GM12878 (cell line): Measurements from ENCODE around the gene MAL. TPM values are rescaled to one million over a fixed set of nuclear protein-coding genes. Genes with fewer than 3 reads are reported as not detected.

Experiments used
- CBFB ChIP-seq: IDR thresholded peaks from 2 replicates; pipeline ENCODE4 v1.6.1; 2016; ENCODE audit warnings: antibody characterized with exemption, low read depth
- E2F4 ChIP-seq: IDR thresholded peaks from 2 replicates; pipeline ENCODE4 v1.6.1; 2012; ENCODE audit warnings: low read depth, low read length, improper control_type of control experiment
- E2F8 ChIP-seq: fragments of 450-650 bp; IDR thresholded peaks from 2 replicates; pipeline ENCODE4 v1.6.1; 2018; ENCODE audit warnings: mild to moderate bottlenecking, low read depth, moderate library complexity; ENCODE audit not compliant: partially characterized antibody
- MXI1 ChIP-seq: fragments of 150-350 bp; IDR thresholded peaks from 2 replicates; pipeline ENCODE4 v1.6.1; 2011; ENCODE audit warnings: low read depth, mild to moderate bottlenecking, inconsistent platforms, low read length, improper control_type of control experiment
- NFYA ChIP-seq: IDR thresholded peaks from 2 replicates; pipeline ENCODE4 v1.6.1; 2011; ENCODE audit warnings: low read depth, mild to moderate bottlenecking, low read length, improper control_type of control experiment, borderline replicate concordance
- NKRF ChIP-seq: fragments of 450-650 bp; conservative IDR thresholded peaks from 2 replicates; pipeline ENCODE4 v1.6.1; 2017; ENCODE audit warnings: mild to moderate bottlenecking, moderate library complexity
- NRF1 ChIP-seq: conservative IDR thresholded peaks from 2 replicates; pipeline ENCODE4 v1.6.1; 2011; ENCODE audit warnings: mild to moderate bottlenecking, low read depth, low read length, improper control_type of control experiment
- POLR2A ChIP-seq: IDR thresholded peaks from 2 replicates; pipeline ENCODE4 v1.6.1; 2011; ENCODE audit warnings: low read depth, mild to moderate bottlenecking, low read length
- POLR2AphosphoS5 ChIP-seq: IDR thresholded peaks from 2 replicates; pipeline ENCODE4 v1.6.1; 2011; ENCODE audit warnings: mild to moderate bottlenecking, low read length, inconsistent platforms
- ZBTB11 ChIP-seq: fragments of 450-650 bp; formaldehyde crosslinking; IDR thresholded peaks from 2 replicates; pipeline ENCODE4 v1.5.0; 2022; ENCODE audit warnings: mild to moderate bottlenecking, missing genetic modification characterization
- ZBTB33 ChIP-seq: fragments of 450-650 bp; IDR thresholded peaks from 2 replicates; pipeline ENCODE4 v1.6.1; 2017; ENCODE audit warnings: mild to moderate bottlenecking
- ZBTB4 ChIP-seq: fragments of 450-650 bp; formaldehyde crosslinking; IDR thresholded peaks from 2 replicates; pipeline ENCODE4 v1.4.0; 2022; ENCODE audit warnings: mild to moderate bottlenecking, moderate library complexity
- polyA plus RNA-seq, 11 experiments: library from polyadenylated mRNA; depleted of rRNA in 4 of 11; unstranded in 6 of 11; stranded (reverse) in 5 of 11; fragments of >200 nt; fragmentation: Nextera tagmentation in 4 of 11; fragmentation: Illumina TruSeq in 1 of 11; extraction: Ambion mirVana in 4 of 11; extraction: Trizol in 1 of 11; gene quantifications; 1 replicate in 1 of 11; 2 replicates in 10 of 11; pipeline versions ENCODE4 v1.2.1 to v1.2.3, GENCODE V29; 2011 to 2016; ENCODE audit warnings: inconsistent platforms in 2 of 11, missing spikeins in 2 of 11, low read depth in 1 of 11
- total RNA-seq, 4 experiments: library from RNA; depleted of rRNA in 3 of 4; stranded (reverse); fragments of >200 nt in 3 of 4; fragmentation: Illumina TruSeq in 1 of 4; extraction: Trizol in 1 of 4; gene quantifications; 2 replicates each; pipeline versions ENCODE4 v1.2.1 to v1.2.3, GENCODE V29; 2013 to 2021

The MAL gene
- total and polyA plus RNA-seq, 10 of the 15 experiments (the other 5 are each of a cell fraction or from before 2014, with no cell fraction given) = 1.3 to 4.5 (median 1.7) TPM

- TF ChIP-seq E2F8 = no peak
- TF ChIP-seq POLR2AphosphoS5 = no peak
- no peak for TF ChIP-seq NFYA
- TF ChIP-seq NKRF = no peak
- TF ChIP-seq E2F4 = no peak
- TF ChIP-seq ZBTB4 (CRISPR knock-in tag) = no peak
- TF ChIP-seq POLR2A = peak; percentile 30; the same call in 1 of the 2 replicates
- no peak for TF ChIP-seq CBFB
- TF ChIP-seq ZBTB33 = peak; percentile 70; the same call in 1 of the 2 replicates
- TF ChIP-seq MXI1 = no peak
- TF ChIP-seq ZBTB11 (CRISPR knock-in tag) = no peak
- TF ChIP-seq NRF1 = no peak
Measured at GRCh38 chr2:95076705-95077529, 51.4 kb downstream of the MAL start (continued).
